Left lung (tissue), 10 donors: ENCODE results near the gene ACKR3. TPM values are rescaled to one million over a fixed set of nuclear protein-coding genes. Genes with fewer than 3 reads are reported as not detected.

Experiments
- ATAC-seq: fragments of 200-7000 bp; cut with Tn5 transposase; one replicate; pipeline ENCODE4 v1.9.1; 2020; ENCODE audit warnings: moderate library complexity
- DNase-seq, 4 donors: peaks; one replicate each; pipeline ENCODE4 v3.0.0-alpha.2; 2013 to 2020
- H3K27ac ChIP-seq, 2 donors: fragments of 200-600 bp; sonication (generic) in 1 of 2; one replicate each; pipeline versions ENCODE4 v1.5.0 to v1.8.0; 2020 to 2021
- H3K27me3 ChIP-seq, 2 donors: fragments of 200-600 bp; sonication (generic) in 1 of 2; one replicate each; pipeline versions ENCODE4 v1.5.0 to v1.8.0; 2020 to 2021
- H3K36me3 ChIP-seq, 2 donors: fragments of 200-600 bp; sonication (generic) in 1 of 2; one replicate each; pipeline versions ENCODE4 v1.5.0 to v1.8.0; 2020 to 2021
- H3K4me1 ChIP-seq, 2 donors: fragments of 200-600 bp; one replicate each; pipeline ENCODE4 v1.8.0; 2021
- H3K4me3 ChIP-seq, 2 donors: fragments of 200-600 bp; sonication (generic) in 1 of 2; one replicate each; pipeline versions ENCODE4 v1.5.0 to v1.8.0; 2020 to 2021; ENCODE audit warnings: mild to moderate bottlenecking in 1 of 2
- H3K9me3 ChIP-seq, 2 donors: fragments of 200-600 bp; sonication (generic) in 1 of 2; one replicate each; pipeline versions ENCODE4 v1.5.0 to v1.8.0; 2020 to 2021
- CTCF ChIP-seq, 2 donors: fragments of 200-600 bp; sonication (generic) in 1 of 2; IDR thresholded peaks; one replicate each; pipeline versions ENCODE4 v1.5.0 to v1.8.0; 2021; ENCODE audit warnings: antibody characterized with exemption in 2 of 2
- intact Hi-C, 2 donors: fragments of 100-400 bp; cut with DNase I; formaldehyde crosslinking; loops; one replicate each; pipeline versions ENCODE4 v1.11.2 to v1.14.2; 2022
- polyA plus RNA-seq, 6 donors: library from polyadenylated mRNA; unstranded; fragments of 120-200 nt; gene quantifications; one replicate each; pipeline ENCODE4 v1.2.1, GENCODE V29; 2013; ENCODE audit not compliant: insufficient read length in 6 of 6
- total RNA-seq, 2 donors: library from RNA; stranded (reverse); fragmentation: NEBNext Ultra II Directional; extraction: Animal tissue kit (Norgen Biotek cat#: 25700); gene quantifications; one replicate each; pipeline ENCODE4 v1.2.1, GENCODE V29; 2021
- donor health status: DM: no; HTN: yes; CAD: no.
- donor health status: DM: no; HTN: no; CAD: no.

The ACKR3 gene
- total and polyA plus RNA-seq, 8 donors = 9.9 to 49.3 (median 33.3) TPM

- no peaks in the 10 kb centered on the region for H3K27me3 ChIP-seq
- no peaks in the 10 kb centered on the region for H3K9me3 ChIP-seq
- DNase-seq (no peak), ATAC-seq (no peak)
- H3K4me3 ChIP-seq = no peak overlapping the region
- H3K4me1 ChIP-seq = no peaks in the 10 kb centered on the region
- intact Hi-C loops = no loop called here
- TF ChIP-seq CTCF (IDR thresholded peaks at IDR 0.05) = no peak
- peaks cover 0 to 13% of the 10 kb centered on the region in 2 donors for H3K36me3 ChIP-seq
- no peak overlapping the region for H3K27ac ChIP-seq
Measured at GRCh38 chr2:236579746-236580315, 10.2 kb downstream of the ACKR3 start.

GRCh38 chr2:236580746-236581355 lies 11.2 kb downstream of the ACKR3 start:
- H3K4me1 ChIP-seq = no peaks in the 10 kb centered on the region
- no peak overlapping the region for H3K27ac ChIP-seq
- H3K27me3 ChIP-seq = no peaks in the 10 kb centered on the region
- ATAC-seq = no peak
- no peaks in the 10 kb centered on the region for H3K9me3 ChIP-seq
- no peak overlapping the region for H3K4me3 ChIP-seq
- DNase-seq = no peak
- TF ChIP-seq CTCF (IDR thresholded peaks at IDR 0.05) = no peak
- peaks cover 0 to 13% of the 10 kb centered on the region in 2 donors for H3K36me3 ChIP-seq
- intact Hi-C loops = no loop called here

GRCh38 chr2:236581546-236581945 lies 11.9 kb downstream of the ACKR3 start:
- intact Hi-C loops = no loop called here
- no peak overlapping the region for H3K4me3 ChIP-seq
- H3K4me1 ChIP-seq = no peaks in the 10 kb centered on the region
- H3K27ac ChIP-seq = no peak overlapping the region
- no peaks in the 10 kb centered on the region for H3K27me3 ChIP-seq
- peaks cover 0 to 13% of the 10 kb centered on the region in 2 donors for H3K36me3 ChIP-seq
- DNase-seq (no peak), ATAC-seq (no peak)
- H3K9me3 ChIP-seq = no peaks in the 10 kb centered on the region
- TF ChIP-seq CTCF (IDR thresholded peaks at IDR 0.05) = no peak

- TF ChIP-seq CTCF (IDR thresholded peaks at IDR 0.05) = no peak
- peaks cover 0 to 13% of the 10 kb centered on the region in 2 donors for H3K36me3 ChIP-seq
- H3K4me1 ChIP-seq = no peaks in the 10 kb centered on the region
- H3K27me3 ChIP-seq = no peaks in the 10 kb centered on the region
- H3K27ac ChIP-seq = no peak overlapping the region
- no peaks in the 10 kb centered on the region for H3K9me3 ChIP-seq
- no peak overlapping the region for H3K4me3 ChIP-seq
- ATAC-seq (no peak), DNase-seq (no peak)
- intact Hi-C loops = no loop called here
Measured at GRCh38 chr2:236582968-236583367, 13.3 kb downstream of the ACKR3 start.

GRCh38 chr2:236583621-236584203 lies 14.1 kb downstream of the ACKR3 start:
- TF ChIP-seq CTCF (IDR thresholded peaks at IDR 0.05) = no peak
- no peak for DNase-seq
- Histone ChIP-seq H3K27me3 (no peaks in the 10 kb centered on the region), H3K9me3 (no peaks in the 10 kb centered on the region), H3K4me1 (no peaks in the 10 kb centered on the region), H3K27ac (no peak overlapping the region), H3K4me3 (no peak overlapping the region), H3K36me3 (peaks cover 0 to 13% of the 10 kb centered on the region in 2 donors)
- intact Hi-C loops = no loop called here
- ATAC-seq = no peak
